GM23338 (cell line): ENCODE measurements around the gene VARS2. TPM values are rescaled to one million over a fixed set of nuclear protein-coding genes. Genes with fewer than 3 reads are reported as not detected.

ENCODE experiments used
- ATAC-seq: fragments of 200-7000 bp; cut with Tn5 transposase; 3 replicates; pipeline ENCODE4 v1.9.1; 2020
- DNase-seq: peaks from one replicate; pipeline ENCODE4 v3.0.0-alpha.2; 2015; ENCODE audit warnings: low spot score
- H2AFZ ChIP-seq: fragments of 200-600 bp; sonication (generic); 2 replicates; pipeline ENCODE4 v1.8.0; 2016; ENCODE audit warnings: antibody characterized with exemption, mild to moderate bottlenecking, moderate library complexity
- H3F3A ChIP-seq: fragments of 200-600 bp; sonication (generic); replicated peaks from 2 replicates; pipeline ENCODE4 v1.8.0; 2017; ENCODE audit warnings: antibody characterized with exemption, mixed run types, low read depth
- H3K27ac ChIP-seq: fragments of 200-600 bp; sonication (generic); 2 replicates; pipeline ENCODE4 v1.6.1; 2016; ENCODE audit warnings: low read depth
- H3K27me3 ChIP-seq: fragments of 200-600 bp; sonication (generic); 2 replicates; pipeline ENCODE4 v1.8.0; 2016; ENCODE audit warnings: mild to moderate bottlenecking, mixed run types, moderate library complexity; ENCODE audit not compliant: insufficient read depth
- H3K36me3 ChIP-seq: fragments of 200-600 bp; sonication (generic); 2 replicates; pipeline ENCODE4 v1.8.0; 2016; ENCODE audit warnings: mild to moderate bottlenecking; ENCODE audit not compliant: insufficient read depth
- H3K4me1 ChIP-seq: fragments of 200-600 bp; sonication (generic); 2 replicates; pipeline ENCODE4 v1.8.0; 2016; ENCODE audit warnings: mild to moderate bottlenecking, moderate library complexity; ENCODE audit not compliant: insufficient read depth
- H3K4me2 ChIP-seq: fragments of 200-600 bp; sonication (generic); 2 replicates; pipeline ENCODE4 v1.7.1; 2017; ENCODE audit warnings: mixed run types
- H3K4me3 ChIP-seq: fragments of 200-600 bp; sonication (generic); 2 replicates; pipeline ENCODE4 v1.6.1; 2016; ENCODE audit warnings: mixed run types
- H3K79me2 ChIP-seq: fragments of 200-600 bp; sonication (generic); replicated peaks from 2 replicates; pipeline ENCODE4 v1.8.0; 2017; ENCODE audit warnings: mild to moderate bottlenecking; ENCODE audit not compliant: insufficient read depth
- H3K9me2 ChIP-seq: fragments of 200-600 bp; sonication (generic); 2 replicates; pipeline ENCODE4 v1.8.0; 2017; ENCODE audit not compliant: insufficient read depth
- H4K20me1 ChIP-seq: fragments of 200-600 bp; sonication (generic); replicated peaks from 2 replicates; pipeline ENCODE4 v1.8.0; 2017; ENCODE audit warnings: mild to moderate bottlenecking; ENCODE audit not compliant: insufficient read depth
- H3K27ac Mint-ChIP-seq: 2 replicates; pipeline ENCODE4 v1.8.0; 2020; ENCODE audit warnings: inconsistent platforms, mild to moderate bottlenecking, moderate library complexity, mixed read lengths
- H3K27me3 Mint-ChIP-seq: 3 replicates; pipeline ENCODE4 v1.8.0; 2022; ENCODE audit warnings: low read depth, mild to moderate bottlenecking, moderate library complexity, mixed read lengths, inconsistent platforms; ENCODE audit not compliant: insufficient read depth, poor library complexity
- H3K36me3 Mint-ChIP-seq: 3 replicates; pipeline ENCODE4 v1.8.0; 2021; ENCODE audit warnings: low read depth, mild to moderate bottlenecking, inconsistent platforms, moderate library complexity, mixed read lengths
- H3K4me1 Mint-ChIP-seq: 3 replicates; pipeline ENCODE4 v1.8.0; 2020; ENCODE audit warnings: mild to moderate bottlenecking, inconsistent platforms, mixed read lengths
- H3K4me3 Mint-ChIP-seq: 3 replicates; pipeline ENCODE4 v1.8.0; 2021; ENCODE audit warnings: moderate library complexity, mild to moderate bottlenecking, inconsistent platforms, mixed read lengths
- H3K9me3 Mint-ChIP-seq: 3 replicates; pipeline ENCODE4 v1.8.0; 2020; ENCODE audit warnings: moderate library complexity, mild to moderate bottlenecking, inconsistent platforms, mixed read lengths
- CTCF ChIP-seq, 2 experiments: fragments of 200-600 bp in 1 of 2; sonication (generic) in 1 of 2; conservative IDR thresholded peaks; 2 replicates each; pipeline versions ENCODE4 v1.5.1 to v1.6.1; 2016 to 2017; ENCODE audit warnings: antibody characterized with exemption in 2 of 2, low read depth in 2 of 2, mild to moderate bottlenecking in 2 of 2, moderate library complexity in 1 of 2
- ETS1 ChIP-seq: IDR thresholded peaks from 2 replicates; pipeline ENCODE4 v1.6.1; 2016; ENCODE audit warnings: antibody characterized with exemption
- EZH2 ChIP-seq: fragments of 200-600 bp; sonication (generic); IDR thresholded peaks from one replicate; pipeline ENCODE4 v1.8.0; 2017; ENCODE audit warnings: antibody characterized with exemption, mild to moderate bottlenecking, low read depth; ENCODE audit not compliant: unreplicated experiment
- EZH2phosphoT487 ChIP-seq: fragments of 200-600 bp; sonication (generic); IDR thresholded peaks from one replicate; pipeline ENCODE4 v1.8.1; 2018; ENCODE audit warnings: antibody characterized with exemption; ENCODE audit not compliant: unreplicated experiment
- JUNB ChIP-seq: IDR thresholded peaks from one replicate; pipeline ENCODE4 v1.6.1; 2016; ENCODE audit warnings: antibody characterized with exemption; ENCODE audit not compliant: unreplicated experiment
- STAT1 ChIP-seq: IDR thresholded peaks from one replicate; pipeline ENCODE4 v1.6.1; 2016; ENCODE audit warnings: antibody characterized with exemption; ENCODE audit not compliant: unreplicated experiment
- ZNF114 ChIP-seq: fragments of 250-450 bp; sonication (Bioruptor Pico); IDR thresholded peaks from 2 replicates; pipeline ENCODE4 v1.5.0; 2020; ENCODE audit warnings: mild to moderate bottlenecking, moderate library complexity
- ZNF331 ChIP-seq: fragments of 250-450 bp; sonication (Bioruptor Pico); IDR thresholded peaks from 2 replicates; pipeline ENCODE4 v1.5.0; 2020; ENCODE audit warnings: low read depth, mild to moderate bottlenecking, moderate library complexity
- polyA plus RNA-seq: library from polyadenylated mRNA; unstranded; fragments of >200 nt; fragmentation: Nextera tagmentation; extraction: Ambion mirVana; gene quantifications from 2 replicates; pipeline ENCODE4 v1.2.1, GENCODE V29; 2016
- total RNA-seq: library from RNA; depleted of rRNA; stranded (reverse); fragments of >200 nt; shearing (Covaris generic); gene quantifications from 2 replicates; pipeline ENCODE4 v1.2.3, GENCODE V29; 2014

The VARS2 gene
- total and polyA plus RNA-seq, 2 experiments from 2014 or later, result 13.7 to 36.4 TPM

GRCh38 chr6:30891816-30892538 is 22.1 kb upstream of the VARS2 start (continued):
- no peak for TF ChIP-seq ETS1
- no peak for TF ChIP-seq ZNF114 (CRISPR knock-in tag)
- TF ChIP-seq STAT1, result no peak
- TF ChIP-seq EZH2phosphoT487, result no peak

GRCh38 chr6:30893001-30893591 is 20.9 kb upstream of the VARS2 start:
- Histone ChIP-seq H3K4me1 (peaks cover 3% of the 10 kb centered on the region; the same call in 1 of the 2 replicates), H3K9me2 (no peaks in the 10 kb centered on the region), H3K27ac (no peak overlapping the region), H3K4me3 (no peak overlapping the region), H3K4me2 (no peak overlapping the region), H4K20me1 (no peaks in the 10 kb centered on the region; the same call in 1 of the 2 replicates), H3F3A (0 out of 2 replicates have a peak, but pooled peaks cover 3% of the 10 kb centered on the region), H3K27me3 (no peaks in the 10 kb centered on the region), H3K79me2 (peaks cover 19% of the 10 kb centered on the region), H3K36me3 (peaks cover 9% of the 10 kb centered on the region), H2AFZ (no peak overlapping the region)
- Mint-ChIP-seq H3K36me3 (peaks cover 74% of the 10 kb centered on the region), H3K27me3 (peaks cover 3% of the 10 kb centered on the region), H3K27ac (peak overlapping the region; percentile 45; the same call in 1 of the 2 replicates), H3K4me1 (peaks cover 22% of the 10 kb centered on the region), H3K4me3 (no peak overlapping the region; the same call in 2 of the 3 replicates), H3K9me3 (no peaks in the 10 kb centered on the region)
- peak; percentile 47 to 62 for TF ChIP-seq CTCF (conservative IDR thresholded peaks at IDR 0.05; ENCODE audit: low read depth in 2 of 2)
- no peak for TF ChIP-seq ZNF331 (CRISPR knock-in tag)
- DNase-seq, result peak; percentile 56
- peak; percentile 51 for ATAC-seq

GRCh38 chr6:30893666-30894065 is 20.4 kb upstream of the VARS2 start:
- DNase-seq, result no peak
- H3K79me2 ChIP-seq, result peaks cover 13% of the 10 kb centered on the region
- H3K27ac ChIP-seq, result no peak overlapping the region
- no peak overlapping the region for H3K4me3 ChIP-seq
- no peaks in the 10 kb centered on the region for H3K9me2 ChIP-seq
- H3F3A ChIP-seq, result 0 out of 2 replicates have a peak, but pooled peaks cover 3% of the 10 kb centered on the region
- H3K36me3 ChIP-seq, result peaks cover 12% of the 10 kb centered on the region
- H3K27me3 ChIP-seq, result no peaks in the 10 kb centered on the region
- H3K4me3 Mint-ChIP-seq, result no peak overlapping the region
- H3K4me1 Mint-ChIP-seq, result peaks cover 16% of the 10 kb centered on the region
- peaks cover 3% of the 10 kb centered on the region for H3K27me3 Mint-ChIP-seq
- H4K20me1 ChIP-seq, result no peaks in the 10 kb centered on the region; the same call in 1 of the 2 replicates
- no peaks in the 10 kb centered on the region for H3K4me1 ChIP-seq
- peaks cover 75% of the 10 kb centered on the region for H3K36me3 Mint-ChIP-seq
- no peak overlapping the region for H2AFZ ChIP-seq
- ATAC-seq, result no peak
- H3K27ac Mint-ChIP-seq, result no peak overlapping the region
- no peak overlapping the region for H3K4me2 ChIP-seq
- no peaks in the 10 kb centered on the region for H3K9me3 Mint-ChIP-seq
- TF ChIP-seq JUNB (no peak), ETS1 (no peak), EZH2phosphoT487 (no peak), EZH2 (no peak)
